Measurements from ENCODE around the gene OR8J1.
"Not testable (repeated sequence)": the region's sequence is repeated elsewhere in the genome, so short reads cannot be mapped to it uniquely, and the experiment has no call there.

Gene OR8J1

DNA sequence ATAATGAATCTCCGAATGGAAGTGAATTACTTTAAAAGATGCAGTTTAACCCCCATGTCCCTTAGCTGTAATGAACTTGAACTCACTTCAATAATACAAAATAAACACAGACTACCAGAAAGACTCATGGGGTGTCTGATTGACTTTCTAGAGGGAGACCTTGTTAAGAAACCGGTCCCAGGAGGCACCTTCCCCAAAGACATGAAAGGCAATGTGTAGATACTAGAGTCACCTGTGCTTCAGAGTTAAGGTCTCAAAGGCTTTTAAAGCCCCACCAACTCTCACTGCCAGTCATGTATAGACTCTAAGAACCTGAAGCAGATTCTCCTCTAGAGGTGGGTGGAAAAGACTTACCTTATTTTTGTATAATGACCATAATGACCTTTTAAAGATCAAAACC is at the start of gene OR8J1:
TSS of gene OR8J1 (plus strand) at position 301 of the 400 bp plus-strand sequence. CDS start 5,956 bp downstream, outside the sequence.
- DNase-seq (ENCODE audit: low read depth in 1 of 2, low spot score in 1 of 2), result no peak

GRCh38 chr11:56307836-56308235 is 46.3 kb upstream of the OR8J1 start:
- DNase-seq (ENCODE audit: low read depth in 1 of 2, low spot score in 1 of 2), result no peak

GRCh38 chr11:56314844-56315243 is 39.2 kb upstream of the OR8J1 start, which contains the start of gene OR8K3:
Gene OR8K3 (plus strand): TSS chr11:56315144. CDS start chr11:56318307, 3,163 bp downstream.
- no peak for DNase-seq (ENCODE audit: low read depth in 1 of 2, low spot score in 1 of 2)

DNA sequence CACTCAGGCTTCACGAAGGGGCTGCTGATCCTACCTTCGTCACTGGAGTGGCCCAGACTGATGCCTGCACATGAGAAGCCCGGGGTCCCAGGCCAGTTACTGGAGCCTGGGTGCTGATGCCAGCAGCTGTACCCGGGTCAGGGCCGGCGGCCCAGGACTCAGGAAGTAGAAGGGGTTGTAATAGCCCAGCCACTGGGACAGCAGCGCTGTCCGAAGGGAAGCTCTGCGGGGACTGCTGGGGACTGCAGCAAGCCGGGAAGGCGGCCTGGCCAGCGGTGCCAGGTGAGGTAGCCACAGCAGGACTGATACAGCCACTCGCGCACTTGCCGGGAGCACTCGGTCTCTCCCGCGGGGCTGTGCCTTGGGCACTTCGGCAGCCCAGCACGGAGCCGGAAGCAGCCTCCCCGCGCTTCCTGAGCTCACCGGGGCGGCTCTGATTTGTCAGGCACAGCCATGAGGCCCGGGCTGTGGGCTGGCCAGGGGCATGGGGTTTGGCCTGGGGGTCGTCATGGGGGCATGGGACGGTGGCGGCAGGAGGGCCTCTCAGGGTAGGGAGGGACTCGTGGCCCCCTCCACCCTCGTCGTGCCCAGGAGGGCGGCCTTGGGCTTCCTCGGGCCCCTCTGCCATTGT is 22.1 kb upstream of the OR8J1 start:
- no peak for DNase-seq (ENCODE audit: low read depth in 1 of 2, low spot score in 1 of 2)

- DNase-seq (ENCODE audit: low read depth in 1 of 2, low spot score in 1 of 2), result no peak
These were observed 20.9 kb upstream of the OR8J1 start for GRCh38 chr11:56333156-56333555.

GRCh38 chr11:56340289-56340688 is 13.8 kb upstream of the OR8J1 start:
- DNase-seq (ENCODE audit: low read depth in 1 of 2, low spot score in 1 of 2), result no peak

DNA sequence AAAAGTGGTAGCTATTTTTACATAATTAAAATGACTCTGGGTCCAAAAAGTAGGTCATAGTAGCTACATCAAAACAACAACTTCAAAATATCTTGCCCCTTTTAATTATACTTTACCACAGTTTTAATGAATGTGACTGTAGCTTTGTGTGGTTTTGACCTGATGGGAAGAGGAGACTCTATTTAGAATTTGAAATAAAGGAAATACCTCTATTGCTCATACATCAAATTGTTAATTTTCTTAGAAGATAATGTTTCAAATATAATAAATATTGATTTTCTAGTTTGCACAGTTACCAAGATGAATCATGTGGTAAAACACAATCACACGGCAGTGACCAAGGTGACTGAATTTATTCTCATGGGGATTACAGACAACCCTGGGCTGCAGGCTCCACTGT is 8.4 kb upstream of the OR8J1 start, which contains the start of gene OR8K1:
TSS of gene OR8K1 (plus strand) at position 301 of the 400 bp plus-strand sequence. CDS start at position 301, 0 bp downstream.
- DNase-seq (ENCODE audit: low read depth in 1 of 2, low spot score in 1 of 2), result no peak

GRCh38 chr11:56375324-56375723 is 21.2 kb downstream of the OR8J1 start, which contains the start of gene OR8U1:
Gene OR8U1 (plus strand): TSS chr11:56375624. CDS start chr11:56375624, 0 bp downstream.
- DNase-seq (ENCODE audit: low read depth in 1 of 2, low spot score in 1 of 2), result no peak

DNA sequence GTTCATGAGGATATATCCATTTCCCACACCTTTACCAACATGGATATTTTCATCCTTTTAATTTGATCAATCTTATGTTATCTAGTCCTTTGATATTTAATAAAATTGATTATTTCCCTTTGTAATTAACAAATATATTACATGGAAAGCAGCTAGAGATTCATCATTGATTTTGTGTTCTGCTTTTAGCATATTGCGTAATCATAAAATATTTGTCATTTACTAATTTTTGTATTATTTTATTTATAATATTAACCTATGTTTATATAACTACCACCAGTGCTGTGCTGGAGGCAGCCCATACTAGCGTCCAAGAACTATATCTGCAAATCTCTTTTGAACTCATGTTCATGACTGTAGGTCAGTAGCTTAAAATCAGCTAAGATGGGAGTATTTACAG is 26.0 kb downstream of the OR8J1 start:
- no peak for DNase-seq (ENCODE audit: low read depth in 1 of 2, low spot score in 1 of 2)

DNA sequence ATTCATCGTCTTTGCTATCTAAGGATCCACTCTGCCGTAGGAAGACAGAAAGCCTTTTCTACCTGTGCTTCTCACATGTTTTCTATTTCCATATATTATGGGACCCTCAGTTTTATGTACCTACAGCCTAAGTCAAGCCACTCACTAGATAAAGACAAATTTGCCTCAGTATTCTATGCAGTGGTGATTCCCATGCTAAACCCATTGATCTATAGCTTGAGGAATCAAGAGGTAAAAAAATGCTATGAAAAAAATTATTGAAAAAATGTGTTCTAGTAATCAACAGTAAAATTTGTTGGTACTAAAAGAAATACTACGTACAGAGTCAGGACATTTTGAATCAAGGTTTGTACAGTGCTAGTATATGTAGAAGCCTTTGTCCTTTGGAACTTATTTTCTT is 40.3 kb downstream of the OR8J1 start:
- DNase-seq (ENCODE audit: low read depth in 1 of 2, low spot score in 1 of 2), result no peak

- no peak for DNase-seq (ENCODE audit: low read depth in 1 of 2, low spot score in 1 of 2)
These were observed 42.0 kb downstream of the OR8J1 start for GRCh38 chr11:56396047-56396446.

- not testable (repeated sequence) for DNase-seq (ENCODE audit: low read depth in 1 of 2, low spot score in 1 of 2)
These were observed 47.9 kb downstream of the OR8J1 start for GRCh38 chr11:56401858-56402461.

- DNase-seq (ENCODE audit: low read depth in 1 of 2, low spot score in 1 of 2), result no peak
These were observed 50.3 kb downstream of the OR8J1 start for GRCh38 chr11:56404393-56404792.

DNA sequence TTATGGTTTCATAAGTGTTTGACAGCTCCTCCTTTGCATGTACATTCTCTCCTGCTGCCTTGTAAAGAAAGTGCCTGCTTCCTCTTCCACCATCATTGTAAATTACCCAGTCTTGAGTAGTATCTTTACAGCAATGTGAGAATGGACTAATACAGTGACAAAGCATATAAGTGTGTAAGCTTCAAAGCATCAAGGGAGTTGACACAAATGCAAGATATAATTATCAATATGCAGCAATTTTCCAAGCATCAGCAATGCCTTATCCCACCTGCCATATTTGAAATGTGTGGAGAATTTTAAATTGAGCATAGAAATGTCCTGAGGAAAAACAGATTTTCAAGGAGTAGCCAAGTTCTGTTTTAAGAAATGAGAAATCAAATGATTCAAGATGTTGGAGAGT is 56.7 kb downstream of the OR8J1 start:
- no peak for DNase-seq (ENCODE audit: low read depth in 1 of 2, low spot score in 1 of 2)

Data from activated CD4-positive, alpha-beta T cell treated with anti-CD3 and anti-CD28 coated beads, Interleukin-2, amount 50 U/mL, for 24 hours (primary cell).